Kidney epithelial cell (primary cell): ENCODE results near the gene PYGM. TPM values are rescaled to one million over a fixed set of nuclear protein-coding genes. Genes with fewer than 3 reads are reported as not detected.

Source experiments
- DNase-seq: peaks from one replicate; pipeline ENCODE4 v3.0.0-alpha.2; 2010; ENCODE audit warnings: low read depth
- H3K27me3 ChIP-seq: 2 replicates; pipeline ENCODE4 v1.6.0; 2011; ENCODE audit warnings: low read length; ENCODE audit not compliant: control insufficient read depth, insufficient read depth
- H3K36me3 ChIP-seq: 2 replicates; pipeline ENCODE4 v1.5.1; 2011; ENCODE audit warnings: low read length; ENCODE audit not compliant: control insufficient read depth, insufficient read depth
- H3K4me3 ChIP-seq: 2 replicates; pipeline ENCODE4 v1.5.1; 2011; ENCODE audit warnings: low read depth, mild to moderate bottlenecking, control low read depth, low read length
- total RNA-seq: library from RNA; depleted of rRNA; stranded (reverse); fragments of >200 nt; gene quantifications from 2 replicates; pipeline ENCODE4 v1.2.3, GENCODE V29; 2015
- TF ChIP-seq, protein P1 (sequence below): IDR thresholded peaks from 2 replicates; pipeline ENCODE4 v1.5.1; 2011; ENCODE audit warnings: mild to moderate bottlenecking, moderate library complexity, low read length, control low read depth, inconsistent platforms; ENCODE audit not compliant: insufficient read depth, poor library complexity, severe bottlenecking

Gene PYGM
- total RNA-seq, 1 donor from 2014 or later: 0.17 TPM

DNA sequence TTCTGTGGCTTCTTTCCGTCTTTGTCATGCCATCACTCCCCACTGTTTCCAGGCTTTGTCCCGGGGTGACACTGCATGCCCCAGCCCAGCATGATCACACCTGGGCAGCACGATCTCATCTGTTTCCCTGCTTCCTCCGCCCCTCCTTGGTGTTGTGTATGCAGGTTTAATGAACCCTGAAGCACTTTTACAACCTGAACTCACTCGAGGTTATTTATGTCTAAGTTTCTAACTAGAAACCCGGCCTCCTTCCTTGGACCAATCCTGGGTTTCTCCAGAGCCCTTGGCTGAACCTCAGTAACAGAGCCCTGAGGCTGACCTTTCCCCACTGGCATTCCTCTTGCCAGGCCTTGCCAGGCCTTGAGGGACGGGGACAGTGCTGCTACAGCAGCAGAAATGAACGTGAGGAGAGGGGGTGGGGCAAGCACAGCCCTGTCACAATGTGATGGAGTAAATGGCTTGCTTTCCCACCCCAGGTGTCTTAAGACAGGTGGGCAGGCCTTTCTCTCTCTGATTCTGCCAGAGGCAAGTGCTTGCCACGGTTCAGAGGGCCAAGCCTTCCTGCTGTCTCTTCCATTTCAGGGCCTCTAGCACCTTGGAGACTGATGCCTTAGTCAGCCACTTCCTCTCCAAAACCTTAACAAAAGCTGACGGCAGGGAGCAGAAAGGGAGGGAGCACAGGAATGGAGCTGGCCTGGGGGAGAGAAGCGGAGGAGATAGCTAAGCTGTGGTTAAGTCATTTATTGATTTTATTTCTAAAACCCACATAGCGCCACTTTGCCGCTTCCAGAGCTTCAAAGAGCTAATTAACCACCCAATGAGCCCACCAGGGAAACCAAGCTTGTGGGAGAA is 3.1 kb upstream of the PYGM start:
- peaks cover 2% of the 10 kb centered on the region for H3K27me3 ChIP-seq
- TF ChIP-seq, protein P1, sequence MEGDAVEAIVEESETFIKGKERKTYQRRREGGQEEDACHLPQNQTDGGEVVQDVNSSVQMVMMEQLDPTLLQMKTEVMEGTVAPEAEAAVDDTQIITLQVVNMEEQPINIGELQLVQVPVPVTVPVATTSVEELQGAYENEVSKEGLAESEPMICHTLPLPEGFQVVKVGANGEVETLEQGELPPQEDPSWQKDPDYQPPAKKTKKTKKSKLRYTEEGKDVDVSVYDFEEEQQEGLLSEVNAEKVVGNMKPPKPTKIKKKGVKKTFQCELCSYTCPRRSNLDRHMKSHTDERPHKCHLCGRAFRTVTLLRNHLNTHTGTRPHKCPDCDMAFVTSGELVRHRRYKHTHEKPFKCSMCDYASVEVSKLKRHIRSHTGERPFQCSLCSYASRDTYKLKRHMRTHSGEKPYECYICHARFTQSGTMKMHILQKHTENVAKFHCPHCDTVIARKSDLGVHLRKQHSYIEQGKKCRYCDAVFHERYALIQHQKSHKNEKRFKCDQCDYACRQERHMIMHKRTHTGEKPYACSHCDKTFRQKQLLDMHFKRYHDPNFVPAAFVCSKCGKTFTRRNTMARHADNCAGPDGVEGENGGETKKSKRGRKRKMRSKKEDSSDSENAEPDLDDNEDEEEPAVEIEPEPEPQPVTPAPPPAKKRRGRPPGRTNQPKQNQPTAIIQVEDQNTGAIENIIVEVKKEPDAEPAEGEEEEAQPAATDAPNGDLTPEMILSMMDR: no peak
- H3K4me3 ChIP-seq: no peak overlapping the region
- peaks cover 7% of the 10 kb centered on the region for H3K36me3 ChIP-seq
- peak; percentile 80 for DNase-seq

DNA sequence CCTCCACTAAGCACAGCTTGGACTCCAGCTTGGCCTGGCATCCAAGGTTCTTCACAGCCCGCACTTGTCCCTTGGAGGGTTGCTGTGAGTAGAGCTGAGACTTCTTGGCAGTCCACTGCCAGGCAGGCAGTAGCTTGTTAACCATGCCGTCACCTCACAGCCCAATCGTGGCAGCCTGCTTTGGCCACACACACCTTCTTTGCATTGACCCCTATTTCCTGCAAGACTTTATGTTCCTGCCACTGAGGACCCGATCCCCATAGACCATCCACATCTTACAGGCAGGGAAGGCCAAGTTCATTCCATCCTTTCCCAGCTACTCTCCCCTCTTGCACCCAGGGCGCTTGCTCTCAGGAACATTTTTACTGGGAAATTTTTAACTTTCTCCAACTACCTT is 2.5 kb upstream of the PYGM start:
- Histone ChIP-seq H3K27me3 (peaks cover 2% of the 10 kb centered on the region), H3K4me3 (no peak overlapping the region), H3K36me3 (peaks cover 6% of the 10 kb centered on the region)
- DNase-seq: no peak
- TF ChIP-seq, protein P1: no peak

DNA sequence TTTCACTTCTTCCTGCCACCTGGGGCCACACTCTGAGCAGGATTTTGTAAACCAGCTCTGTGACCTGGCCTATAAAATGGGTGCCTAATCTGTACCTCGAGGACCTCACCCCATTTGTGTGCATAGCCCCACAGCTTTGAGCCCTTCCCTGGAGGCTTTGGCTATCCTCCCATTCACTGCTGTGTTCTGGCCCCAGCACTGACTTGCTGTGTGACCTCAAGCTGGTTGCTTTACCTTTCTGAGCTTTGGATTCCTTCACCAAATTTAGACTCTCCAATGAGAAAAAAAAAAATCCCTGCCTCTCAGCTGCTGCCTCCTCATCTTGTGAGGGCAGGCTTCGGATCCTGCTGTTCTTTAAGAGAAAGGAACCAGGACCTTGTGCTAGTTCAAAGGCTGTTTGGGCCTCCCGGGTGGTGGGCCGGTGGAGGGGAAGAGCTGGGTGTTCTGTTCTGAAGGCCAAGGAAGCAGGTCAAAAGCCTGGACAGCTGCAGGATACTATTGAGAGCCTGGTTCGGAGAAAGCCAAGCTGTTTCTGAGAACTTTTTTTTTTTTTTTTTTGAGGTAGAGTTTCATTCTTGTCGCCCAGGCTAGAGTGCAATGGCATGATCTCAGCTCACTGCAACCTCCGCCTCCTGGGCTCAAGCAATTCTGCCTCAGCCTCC is 1.1 kb upstream of the PYGM start:
- TF ChIP-seq, protein P1: no peak
- Histone ChIP-seq H3K36me3 (peaks cover 2% of the 10 kb centered on the region), H3K4me3 (no peak overlapping the region), H3K27me3 (peaks cover 2% of the 10 kb centered on the region)
- DNase-seq: no peak

DNA sequence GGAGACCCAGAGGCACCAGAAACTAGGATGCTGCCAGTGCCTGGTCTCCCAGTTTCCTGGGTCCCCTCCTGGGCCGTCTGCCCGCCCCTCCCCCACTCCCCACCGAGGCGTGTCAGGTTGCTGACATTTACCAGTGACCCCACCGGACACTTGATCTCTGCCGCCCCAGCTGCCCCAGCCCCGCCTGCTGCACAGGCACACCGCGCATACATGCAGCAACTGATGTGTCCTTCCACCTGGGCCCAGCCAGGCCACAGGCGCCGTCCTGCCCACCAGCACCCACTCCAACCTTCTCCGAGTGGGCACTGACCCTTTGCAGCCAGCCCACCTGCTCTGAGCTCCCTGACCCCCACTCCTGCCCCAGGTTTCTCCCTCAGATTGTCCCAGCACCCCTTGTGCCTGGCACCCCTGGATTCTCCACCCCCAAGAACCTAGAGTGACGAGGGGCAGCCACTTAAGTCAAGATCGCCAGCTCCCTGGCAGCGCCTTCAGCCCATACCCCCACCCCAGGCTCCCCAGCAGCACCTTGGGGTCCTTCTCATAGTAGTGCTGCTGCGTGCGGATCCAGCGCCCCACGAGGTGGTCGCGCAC is 548 bp downstream of the PYGM start:
- TF ChIP-seq, protein P1: no peak
- no peak overlapping the region for H3K4me3 ChIP-seq
- no peak for DNase-seq
- no peaks in the 10 kb centered on the region for H3K36me3 ChIP-seq
- H3K27me3 ChIP-seq: peaks cover 4% of the 10 kb centered on the region

DNA sequence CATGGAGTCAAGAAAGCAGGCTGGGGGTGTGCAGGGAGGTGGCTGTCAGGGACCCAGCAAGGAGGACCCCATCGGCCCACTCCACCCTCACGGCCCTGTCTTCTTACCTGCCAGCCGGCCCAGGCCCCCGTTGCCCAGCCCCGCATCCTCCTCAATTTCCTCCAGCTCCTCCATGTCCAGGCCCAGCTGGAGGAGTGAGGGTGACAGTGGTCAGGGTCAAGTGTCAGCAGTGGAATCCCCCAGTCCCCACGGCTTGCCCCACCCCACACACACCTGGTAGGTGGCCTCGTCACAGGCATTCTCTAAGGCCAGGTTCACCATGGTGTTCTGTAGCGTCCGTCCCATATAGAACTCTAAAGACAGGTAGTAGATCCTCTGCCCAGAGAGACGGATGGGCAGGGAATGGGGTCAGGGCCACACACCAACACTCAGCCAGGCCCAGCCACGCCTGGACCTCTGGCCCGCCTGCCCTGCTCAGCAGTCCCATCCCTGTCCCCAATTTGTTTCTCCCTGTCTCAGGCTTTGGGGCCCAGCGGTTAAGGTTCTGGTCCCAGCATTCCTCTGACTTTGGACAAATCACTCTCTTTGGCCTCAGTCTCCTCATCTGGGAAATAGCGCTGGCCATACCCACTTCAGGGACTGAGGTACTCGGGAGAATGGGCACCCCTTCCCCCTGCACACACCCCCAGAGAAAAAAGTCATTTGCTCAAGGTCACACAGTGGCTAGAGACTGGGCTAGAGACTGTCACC is 1.3 kb downstream of the PYGM start:
- Histone ChIP-seq H3K27me3 (peaks cover 4% of the 10 kb centered on the region), H3K4me3 (no peak overlapping the region), H3K36me3 (no peaks in the 10 kb centered on the region)
- no peak for DNase-seq
- TF ChIP-seq, protein P1: no peak
